ENCODE data around the gene CSPG5. TPM values are rescaled to one million over a fixed set of nuclear protein-coding genes. Genes with fewer than 3 reads are reported as not detected.

The CSPG5 gene
- polyA plus RNA-seq, 1 experiment, result not detected

DNA sequence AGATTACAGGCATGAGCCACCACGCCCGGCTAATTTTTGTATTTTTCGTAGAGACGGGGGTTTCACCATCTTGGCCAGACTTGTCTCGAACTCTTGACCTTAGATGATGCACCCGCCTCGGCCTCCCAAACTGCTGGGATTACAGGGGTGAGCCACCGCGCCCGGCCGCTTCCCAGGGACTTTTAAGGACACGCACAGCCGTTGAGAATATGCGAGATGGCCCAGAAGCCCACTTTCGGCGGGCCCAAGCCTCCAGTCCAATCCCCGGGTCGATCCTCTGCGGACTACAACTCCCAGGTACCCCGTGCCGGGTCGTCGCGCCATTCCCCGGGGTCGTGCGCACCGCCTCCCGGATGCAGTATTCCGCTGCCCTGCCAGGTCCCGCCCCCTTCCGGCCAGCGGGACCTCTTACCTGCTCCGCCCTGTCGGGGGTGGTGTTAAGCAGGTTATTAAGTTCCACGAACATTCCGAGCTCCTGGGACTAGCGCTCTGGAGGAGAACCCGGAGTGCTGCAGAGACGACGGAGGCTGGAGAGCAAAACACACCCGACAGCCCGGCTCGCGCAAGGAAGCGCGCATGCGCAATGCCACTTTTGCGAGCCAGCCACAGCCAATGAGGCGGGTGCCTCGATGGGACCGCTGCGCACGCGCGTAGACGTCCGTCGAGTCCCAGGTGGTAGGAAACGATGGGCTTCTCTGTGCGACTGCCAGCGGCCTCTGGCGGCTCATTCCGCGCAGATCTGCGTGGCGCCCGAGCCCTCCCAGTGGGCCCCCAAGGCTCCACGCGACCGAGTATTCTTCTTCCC is 65.3 kb downstream of the CSPG5 start, which contains the start of gene ELP6:
TSS of gene ELP6 (minus strand) at position 588 of the 805 bp plus-strand sequence. CDS start at position 466, 122 bp downstream.
- Histone ChIP-seq H3K27me3 (ENCODE audit: control insufficient read depth, insufficient read depth, low read length) (no peaks in the 10 kb centered on the region), H3K27ac (ENCODE audit: low read depth, low read length) (peak within 1 kb of the TSS; percentile 85), H3K9me3 (ENCODE audit: control insufficient read depth, insufficient read depth, low read length) (no peaks in the 10 kb centered on the region), H3K4me3 (ENCODE audit: low read depth, low read length) (peak within 1 kb of the TSS; percentile 70)
- ChIA-PET CTCF (interaction anchor here (0.6 to 4.0 kb wide), 2 partner anchors 91 to 132 kb away, joined by 3 to 21 read pairs; partner anchors contain the start of gene PTPN23), POLR2A (interaction anchor here (0.7 kb wide), 1 partner anchor 85 kb away, joined by 6 read pairs; no protein-coding TSS in a partner anchor)
- DNase-seq (ENCODE audit: low read depth, low spot score), result peak; percentile 91
- TF ChIP-seq, protein P1, sequence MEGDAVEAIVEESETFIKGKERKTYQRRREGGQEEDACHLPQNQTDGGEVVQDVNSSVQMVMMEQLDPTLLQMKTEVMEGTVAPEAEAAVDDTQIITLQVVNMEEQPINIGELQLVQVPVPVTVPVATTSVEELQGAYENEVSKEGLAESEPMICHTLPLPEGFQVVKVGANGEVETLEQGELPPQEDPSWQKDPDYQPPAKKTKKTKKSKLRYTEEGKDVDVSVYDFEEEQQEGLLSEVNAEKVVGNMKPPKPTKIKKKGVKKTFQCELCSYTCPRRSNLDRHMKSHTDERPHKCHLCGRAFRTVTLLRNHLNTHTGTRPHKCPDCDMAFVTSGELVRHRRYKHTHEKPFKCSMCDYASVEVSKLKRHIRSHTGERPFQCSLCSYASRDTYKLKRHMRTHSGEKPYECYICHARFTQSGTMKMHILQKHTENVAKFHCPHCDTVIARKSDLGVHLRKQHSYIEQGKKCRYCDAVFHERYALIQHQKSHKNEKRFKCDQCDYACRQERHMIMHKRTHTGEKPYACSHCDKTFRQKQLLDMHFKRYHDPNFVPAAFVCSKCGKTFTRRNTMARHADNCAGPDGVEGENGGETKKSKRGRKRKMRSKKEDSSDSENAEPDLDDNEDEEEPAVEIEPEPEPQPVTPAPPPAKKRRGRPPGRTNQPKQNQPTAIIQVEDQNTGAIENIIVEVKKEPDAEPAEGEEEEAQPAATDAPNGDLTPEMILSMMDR (IDR thresholded peaks at IDR 0.05; ENCODE audit: low read depth, low read length), result peak; percentile 50

DNA sequence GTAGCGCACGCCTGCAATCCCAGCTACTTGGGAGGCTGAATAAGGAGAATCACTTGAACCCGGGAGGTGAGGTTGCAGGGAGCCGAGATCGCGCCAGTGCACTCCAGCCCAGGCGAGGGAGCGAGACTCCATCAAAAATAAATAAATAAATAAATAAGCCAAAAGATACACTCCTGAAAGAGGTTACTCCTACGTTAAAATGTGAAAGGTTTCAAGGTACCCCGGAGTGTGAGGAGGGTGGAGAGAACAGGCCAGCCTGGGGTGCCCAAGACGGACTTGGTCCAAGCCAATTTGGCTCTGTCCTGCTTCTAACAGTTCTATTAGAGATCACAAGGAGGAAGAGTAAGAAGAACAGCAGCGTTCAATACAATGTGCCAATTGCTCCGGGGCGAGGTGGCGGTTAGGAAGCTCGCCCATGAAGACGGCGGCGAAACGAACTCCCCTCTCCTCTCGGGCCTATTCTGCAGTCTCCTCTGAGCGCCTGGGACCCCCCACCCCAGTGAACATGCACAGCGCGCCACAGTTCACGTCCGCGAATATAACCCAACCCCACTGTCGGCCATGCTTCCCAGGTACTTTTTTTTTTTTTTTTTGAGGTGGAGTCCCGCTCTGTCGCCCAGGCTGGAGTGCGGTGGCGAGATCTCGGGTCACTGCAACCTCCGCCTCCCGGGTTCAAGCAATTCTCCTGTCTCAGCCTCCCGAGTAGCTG is 66.1 kb downstream of the CSPG5 start:
- Histone ChIP-seq H3K27ac (ENCODE audit: low read depth, low read length) (peak overlapping the region; percentile 85), H3K27me3 (ENCODE audit: control insufficient read depth, insufficient read depth, low read length) (no peaks in the 10 kb centered on the region), H3K4me3 (ENCODE audit: low read depth, low read length) (peak overlapping the region; percentile 70), H3K9me3 (ENCODE audit: control insufficient read depth, insufficient read depth, low read length) (no peaks in the 10 kb centered on the region)
- ChIA-PET CTCF (interaction anchor here (0.6 to 4.0 kb wide), 2 partner anchors 91 to 132 kb away, joined by 3 to 21 read pairs; partner anchors contain the start of gene PTPN23), POLR2A (interaction anchor here (0.7 kb wide), 1 partner anchor 86 kb away, joined by 6 read pairs; no protein-coding TSS in a partner anchor)
- TF ChIP-seq, protein P1 (IDR thresholded peaks at IDR 0.05; ENCODE audit: low read depth, low read length), result no peak
- DNase-seq (ENCODE audit: low read depth, low spot score), result no peak

Small RNA genes lying within 50 kb of the gene (small RNA-seq; reads per million reads assigned to genes)
- not detected for gene RN7SL870P (ENCODE audit: insufficient read length, low read depth)

Other genes with a start within 250 kb of the CSPG5 start
- gene PTPN23, start 197.8 kb downstream of the CSPG5 start, polyA plus RNA-seq (2011; rRNA removed), result 1.3 and 2.9 TPM in 2 replicates
- gene SCAP, start 102.9 kb downstream of the CSPG5 start, polyA plus RNA-seq (2011; rRNA removed), result 17.0 and 22.9 TPM in 2 replicates
- gene ELP6, start 65.2 kb downstream of the CSPG5 start, polyA plus RNA-seq (2011; rRNA removed), result 40.0 and 46.6 TPM in 2 replicates
- gene SMARCC1, start 203.0 kb upstream of the CSPG5 start, polyA plus RNA-seq (2011; rRNA removed), result 34.3 and 38.5 TPM in 2 replicates
- 30.7 and 36.1 TPM in 2 replicates for gene DHX30, start 224.3 kb upstream of the CSPG5 start, polyA plus RNA-seq (2011; rRNA removed)